HT1080 (cell line): ENCODE data around the gene NOC2L. TPM values are rescaled to one million over a fixed set of nuclear protein-coding genes. Genes with fewer than 3 reads are reported as not detected.
"Not testable (repeated sequence)": the region's sequence is repeated elsewhere in the genome, so short reads cannot be mapped to it uniquely, and the experiment has no call there.

ENCODE experiments used
- DNase-seq: peaks from one replicate; pipeline ENCODE4 v3.0.0-alpha.2; 2015; ENCODE audit warnings: low read depth
- total RNA-seq: library from RNA; depleted of rRNA; stranded (reverse); fragments of >200 nt; shearing (Covaris generic); gene quantifications from 2 replicates; pipeline ENCODE4 v1.2.3, GENCODE V29; 2014

The NOC2L gene
- total RNA-seq, 1 experiment from 2014 or later: 312 TPM

DNA sequence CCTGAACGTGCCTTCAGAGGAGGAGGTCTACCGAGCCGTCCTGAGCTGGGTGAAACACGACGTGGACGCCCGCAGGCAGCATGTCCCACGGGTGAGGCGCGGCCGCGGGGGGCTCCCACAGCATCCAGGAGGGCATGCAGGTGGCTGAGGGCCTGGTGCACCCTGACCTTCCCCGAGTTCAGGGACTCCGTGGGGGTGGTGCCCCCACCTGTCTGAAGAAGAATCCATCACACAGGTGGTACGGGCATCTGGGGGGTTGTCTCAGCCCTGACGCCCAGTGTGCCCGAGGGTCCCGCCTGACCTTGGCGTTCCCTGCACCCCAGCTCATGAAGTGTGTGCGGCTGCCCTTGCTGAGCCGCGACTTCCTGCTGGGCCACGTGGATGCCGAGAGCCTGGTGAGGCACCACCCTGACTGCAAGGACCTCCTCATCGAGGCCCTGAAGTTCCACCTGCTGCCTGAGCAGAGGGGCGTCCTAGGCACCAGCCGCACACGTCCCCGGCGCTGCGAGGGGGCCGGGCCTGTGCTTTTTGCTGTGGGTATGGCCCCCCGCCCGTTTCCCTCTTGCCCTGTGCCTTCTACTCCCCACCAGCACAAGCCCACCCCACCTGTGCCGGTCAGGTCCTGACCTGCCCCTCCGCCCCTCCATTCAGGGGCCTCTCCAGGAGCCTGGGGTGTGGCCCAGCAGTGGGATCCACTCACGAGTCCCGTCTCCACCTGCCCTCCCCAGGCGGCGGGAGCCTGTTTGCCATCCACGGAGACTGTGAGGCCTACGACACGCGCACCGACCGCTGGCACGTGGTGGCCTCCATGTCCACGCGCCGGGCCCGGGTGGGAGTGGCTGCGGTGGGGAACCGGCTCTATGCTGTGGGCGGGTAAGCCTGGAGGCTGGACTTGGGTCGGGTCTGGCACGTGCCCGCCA, 3.6 kb upstream of the NOC2L start:
- DNase-seq: no peak

GRCh38 chr1:961132-961669, 2.1 kb upstream of the NOC2L start:
- DNase-seq: no peak

GRCh38 chr1:960363-961131, 1.5 kb upstream of the NOC2L start, which contains the start of gene KLHL17:
KLHL17 (plus strand) TSS chr1:960584; CDS start chr1:960694, 110 bp downstream.
- peak; percentile 66 for DNase-seq

- no peak for DNase-seq
These were observed 791 bp upstream of the NOC2L start for GRCh38 chr1:959731-960362.

DNA sequence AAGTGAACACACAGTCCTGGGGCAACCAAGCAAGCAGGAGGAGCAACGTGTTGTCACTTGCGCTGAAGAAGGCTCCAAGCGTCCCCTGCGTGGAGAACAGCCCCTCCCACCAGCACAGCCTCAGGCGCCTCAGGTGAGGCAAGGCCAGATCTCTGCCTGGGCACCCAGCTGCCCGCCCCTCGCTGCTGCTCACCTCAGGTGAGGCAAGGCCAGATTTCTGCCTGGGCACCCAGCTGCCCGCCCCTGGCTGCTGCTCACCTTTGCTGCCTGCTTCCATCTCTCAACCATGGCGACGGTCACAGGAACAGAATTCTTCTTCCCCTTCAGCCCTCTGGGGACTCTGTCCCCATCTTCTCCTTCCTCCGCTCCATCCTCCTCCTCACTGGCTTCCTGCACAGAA, 2.4 kb downstream of the NOC2L start:
- DNase-seq: no peak

GRCh38 chr1:955474-955873, 3.6 kb downstream of the NOC2L start:
- no peak for DNase-seq

DNA sequence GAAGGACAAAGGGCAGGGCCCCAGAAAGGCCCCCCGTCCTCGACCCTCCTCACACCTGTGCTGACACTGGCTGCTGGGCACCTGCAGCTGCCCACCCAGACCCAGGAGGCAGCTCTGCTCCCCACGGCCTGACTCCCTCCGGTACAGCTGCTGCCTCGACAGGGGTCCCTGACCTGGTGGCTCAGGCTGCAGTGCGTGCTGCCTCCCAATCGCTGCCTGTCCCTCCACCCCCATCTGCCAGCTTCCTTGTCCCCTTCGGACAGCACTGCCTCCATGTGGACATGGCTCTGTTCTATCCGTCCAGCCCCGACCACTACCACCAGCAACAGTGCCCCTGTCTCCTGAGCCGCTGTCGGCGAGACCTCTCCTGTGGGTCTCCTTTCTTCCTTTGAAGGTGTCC, 4.1 kb downstream of the NOC2L start:
- no peak for DNase-seq

- no peak for DNase-seq
These were observed 5.3 kb downstream of the NOC2L start for GRCh38 chr1:953524-954320.

DNA sequence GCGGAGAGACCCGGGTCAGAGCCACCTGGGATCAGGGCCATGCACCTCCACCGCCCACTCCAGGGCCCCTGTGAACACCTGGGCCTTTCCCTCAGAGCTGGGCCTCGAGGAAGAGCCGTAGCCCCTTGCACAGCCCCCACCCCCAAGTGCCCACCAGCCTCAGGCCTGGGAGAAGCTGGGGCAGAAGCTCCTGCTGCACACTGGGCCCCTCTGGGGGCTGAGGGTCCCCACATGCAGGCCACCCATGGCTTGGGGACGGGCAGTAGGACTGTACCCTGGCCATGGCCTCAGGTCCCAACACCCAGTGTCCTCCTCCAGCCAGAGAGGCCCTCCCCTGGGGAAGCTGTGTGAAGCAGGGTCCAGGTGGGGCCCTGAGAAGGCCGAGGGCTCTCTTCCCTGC, 6.5 kb downstream of the NOC2L start:
- DNase-seq: no peak

GRCh38 chr1:952201-952600, 6.9 kb downstream of the NOC2L start:
- no peak for DNase-seq

DNA sequence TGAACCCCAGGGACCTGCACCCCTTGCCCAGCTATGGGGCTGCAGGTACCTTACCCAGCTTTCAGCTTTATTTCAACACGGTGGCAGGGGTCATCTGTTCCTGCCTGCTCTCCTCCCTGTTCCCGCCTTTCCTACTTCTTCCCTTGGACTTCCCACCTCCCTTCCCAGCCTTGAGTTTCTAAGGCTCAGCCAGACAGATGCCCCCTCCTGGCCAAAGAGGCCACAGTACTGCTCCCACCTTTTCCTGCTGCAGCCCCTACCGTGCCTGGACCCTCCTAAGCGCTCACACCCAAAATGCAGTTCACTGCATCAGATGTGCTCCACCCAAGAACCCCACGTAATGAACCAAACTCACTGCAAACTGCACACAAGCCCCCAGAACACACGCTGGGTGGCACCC, 7.7 kb downstream of the NOC2L start:
- DNase-seq: no peak

GRCh38 chr1:950881-951280, 8.2 kb downstream of the NOC2L start:
- no peak for DNase-seq

DNA sequence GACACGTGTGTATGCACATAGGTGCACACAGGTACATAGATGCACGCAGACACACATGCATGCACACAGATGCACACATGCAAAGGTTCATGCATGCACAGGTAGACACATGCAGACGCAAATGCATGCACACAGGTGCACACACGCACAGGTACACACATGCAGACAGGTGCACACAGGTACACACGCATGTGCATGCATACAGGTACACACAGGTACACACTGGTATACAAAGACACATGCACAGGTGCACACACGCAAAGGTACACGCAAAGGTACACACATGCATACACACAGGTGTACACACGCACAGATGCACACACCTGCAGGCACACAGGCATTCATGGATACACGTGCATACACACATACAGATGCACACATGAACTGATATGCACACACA, 8.8 kb downstream of the NOC2L start:
- DNase-seq: no peak

DNA sequence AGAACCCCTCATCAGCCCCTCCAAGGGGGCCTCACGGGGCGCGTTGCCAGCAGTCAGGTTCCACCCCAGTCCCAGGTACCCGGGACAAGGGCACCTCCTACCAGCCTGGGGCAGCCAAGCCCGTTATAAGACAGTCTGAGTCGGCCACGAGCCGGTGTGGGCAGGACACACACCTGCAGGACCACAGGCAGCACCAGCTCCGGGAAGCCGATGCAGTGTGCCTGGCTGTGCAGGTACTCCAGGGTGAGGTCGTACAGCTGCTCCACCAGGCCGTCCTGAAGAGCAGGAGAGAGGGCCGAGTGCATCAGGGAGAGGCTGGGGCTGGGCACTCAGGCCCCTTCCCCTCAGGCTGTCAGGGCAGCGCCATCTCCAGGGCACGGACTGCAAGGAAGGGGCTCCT, 11.1 kb downstream of the NOC2L start:
- DNase-seq: no peak

DNA sequence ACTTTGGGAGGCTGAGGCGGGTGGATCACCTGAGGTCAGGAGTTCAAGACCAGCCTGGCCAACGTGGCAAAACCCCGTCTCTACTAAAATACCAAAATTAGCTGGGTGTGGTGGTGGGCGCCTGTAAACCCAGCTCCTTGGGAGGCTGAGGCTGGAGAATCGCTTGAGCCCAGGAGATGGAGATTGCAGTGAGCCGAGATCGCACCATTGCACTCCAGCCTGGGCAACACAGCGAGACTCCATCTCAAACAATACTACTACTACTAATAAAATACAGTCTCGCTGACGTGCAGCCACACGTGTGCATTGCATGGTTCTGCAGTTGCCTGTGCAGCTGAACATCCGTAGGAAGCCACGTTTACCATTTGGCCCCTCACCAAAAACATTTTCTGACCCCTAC, 12.2 kb downstream of the NOC2L start:
- not testable (repeated sequence) for DNase-seq

- no peak for DNase-seq
These were observed 13.1 kb downstream of the NOC2L start for GRCh38 chr1:945688-946556.

DNA sequence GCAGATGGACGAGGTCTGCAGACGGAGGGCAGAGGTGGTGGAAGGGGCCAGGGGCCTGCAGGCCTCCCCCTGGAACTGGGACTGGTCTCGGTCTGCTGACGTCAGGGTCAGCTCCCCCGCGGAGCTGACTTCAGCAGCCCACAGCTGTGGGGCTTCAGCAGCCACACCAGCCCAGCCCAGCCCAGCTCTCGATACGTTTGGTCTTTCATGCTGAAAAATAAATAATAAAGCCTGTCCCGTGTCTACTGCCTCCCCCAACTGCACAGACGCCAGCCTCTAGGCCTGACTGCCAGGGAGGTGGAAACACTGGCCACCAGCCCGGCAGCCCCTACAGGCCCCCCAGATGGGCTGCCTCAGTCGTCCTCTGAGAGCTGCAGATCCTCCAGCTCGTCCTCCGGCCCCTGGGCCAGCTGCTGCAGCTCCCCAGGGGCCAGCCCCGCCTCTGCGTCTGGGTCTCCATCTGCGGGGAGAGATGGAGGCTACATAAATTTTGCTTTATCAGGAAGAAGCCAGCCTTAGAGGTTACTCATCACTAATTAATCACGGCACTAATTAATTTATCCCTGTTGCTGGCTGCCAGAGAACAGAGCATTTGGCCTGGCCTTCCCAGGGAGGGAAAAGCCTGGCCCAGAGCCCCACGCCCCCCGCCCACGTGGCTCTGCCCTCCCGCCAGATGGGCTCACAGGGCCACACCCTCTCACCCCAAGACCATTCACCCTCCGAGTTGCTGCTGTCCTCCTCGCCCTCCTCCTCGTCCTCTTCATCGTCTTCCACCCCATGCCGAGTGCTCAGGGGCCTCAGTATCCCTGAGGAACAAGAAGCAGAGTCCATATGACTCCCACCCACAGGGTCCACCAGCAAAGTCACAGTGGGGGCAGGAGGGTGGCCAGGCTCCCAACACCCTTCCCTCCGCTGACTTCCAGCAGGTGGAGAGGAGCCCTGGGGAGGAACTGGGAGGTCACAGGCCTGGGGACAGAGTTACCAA, 14.4 kb downstream of the NOC2L start:
- DNase-seq: no peak

- no peak for DNase-seq
These were observed 15.3 kb downstream of the NOC2L start for GRCh38 chr1:943545-944340.
